Transverse colon (tissue), 4 donors: Measurements from ENCODE around the gene IL17REL. TPM values are rescaled to one million over a fixed set of nuclear protein-coding genes. Genes with fewer than 3 reads are reported as not detected.

Source experiments
- DNase-seq: peaks from one replicate; pipeline ENCODE4 v3.0.0-alpha.2; 2019
- H3K27ac ChIP-seq, 4 donors: fragments of 200-600 bp; sonication (generic); 2 replicates each; pipeline ENCODE4 v1.5.1; 2016 to 2018; ENCODE audit warnings: inconsistent platforms in 4 of 4
- H3K27me3 ChIP-seq: fragments of 200-600 bp; sonication (generic); 2 replicates; pipeline ENCODE4 v1.5.1; 2017; ENCODE audit warnings: inconsistent platforms
- H3K36me3 ChIP-seq, 4 donors: fragments of 200-600 bp; sonication (generic); 2 replicates each; pipeline ENCODE4 v1.5.1; 2017 to 2019; ENCODE audit warnings: inconsistent platforms in 4 of 4
- H3K4me1 ChIP-seq, 4 donors: fragments of 200-600 bp; sonication (generic); 2 replicates each; pipeline ENCODE4 v1.5.1; 2017 to 2020; ENCODE audit warnings: inconsistent platforms in 4 of 4
- H3K4me3 ChIP-seq, 4 donors: fragments of 200-600 bp; sonication (generic); 1 replicate in 1 of 4; 2 replicates in 3 of 4; pipeline versions ENCODE4 v1.5.1 to v1.6.1; 2017 to 2019; ENCODE audit warnings: inconsistent platforms in 4 of 4
- H3K9me3 ChIP-seq, 2 donors: fragments of 200-600 bp; sonication (generic); 2 replicates each; pipeline ENCODE4 v1.5.1; 2017 to 2019; ENCODE audit warnings: inconsistent platforms in 2 of 2
- EP300 ChIP-seq: sonication (generic); formaldehyde crosslinking; IDR thresholded peaks from one replicate; pipeline ENCODE4 v1.6.1; 2017; ENCODE audit warnings: antibody characterized with exemption, low read depth
- POLR2A ChIP-seq: fragments of 450-650 bp; IDR thresholded peaks from one replicate; pipeline ENCODE4 v1.6.1; 2016; ENCODE audit warnings: antibody characterized with exemption, mild to moderate bottlenecking, moderate library complexity
- POLR2AphosphoS5 ChIP-seq, 3 donors: sonication (generic); formaldehyde crosslinking; IDR thresholded peaks; one replicate each; pipeline ENCODE4 v1.6.1; 2016; ENCODE audit warnings: antibody characterized with exemption in 3 of 3
- WGBS, 2 donors: methylation state at CpG; one replicate each; pipeline ENCODE4 v1.1.5; 2018; ENCODE audit warnings: low coverage in 1 of 2; 5-methylcytosine and 5-hydroxymethylcytosine counted together
- in situ Hi-C, 4 donors: fragments of 200-750 bp; cut with MboI; loops; one replicate each; pipeline versions ENCODE4 v1.15.0 to v1.15.1; 2017; ENCODE audit warnings: low sequenced_read_pairs in 3 of 4, low pct_ligation_motif_present in 1 of 4, low pct_unique_long_range_greater_than_20kb in 1 of 4
- intact Hi-C: fragments of 100-400 bp; cut with DNase I; formaldehyde crosslinking; loops from one replicate; pipeline ENCODE4 v1.15.1; 2023; ENCODE audit warnings: low total_unique reads
- total RNA-seq, 4 donors: library from RNA; depleted of rRNA; stranded (reverse); fragments of >200 nt; gene quantifications; one replicate each; pipeline ENCODE4 v1.1.0, GENCODE V29; 2016
- TF ChIP-seq, protein P1 (sequence below), 5 experiments: fragments of 200-600 bp in 3 of 5; fragments of 450-650 bp in 2 of 5; sonication (generic) in 3 of 5; IDR thresholded peaks; 1 replicate in 2 of 5; 2 replicates in 3 of 5; pipeline ENCODE4 v1.5.1; 2016 to 2017; ENCODE audit warnings: antibody characterized with exemption in 5 of 5, inconsistent platforms in 3 of 5, mild to moderate bottlenecking in 2 of 5, moderate library complexity in 1 of 5

IL17REL gene
- total RNA-seq, 4 donors from 2014 or later = 0.32 to 2.2 (median 1.3) TPM

- Histone ChIP-seq H3K4me3 (no peak overlapping the region), H3K36me3 (no peaks in the 10 kb centered on the region), H3K4me1 (no peaks in the 10 kb centered on the region), H3K27me3 (peaks cover 42% of the 10 kb centered on the region), H3K27ac (no peak overlapping the region), H3K9me3 (no peaks in the 10 kb centered on the region)
- WGBS, 2 donors = 82 to 87% methylated on average over 8 to 14 of the region's 14 CpGs
- intact Hi-C loops = no loop called here
- DNase-seq = no peak
- in situ Hi-C loops = no loop called here
- no peak for TF ChIP-seq EP300
- no peak for TF ChIP-seq POLR2A
- no peak for TF ChIP-seq POLR2AphosphoS5 (IDR thresholded peaks at IDR 0.05)
- TF ChIP-seq, protein P1, sequence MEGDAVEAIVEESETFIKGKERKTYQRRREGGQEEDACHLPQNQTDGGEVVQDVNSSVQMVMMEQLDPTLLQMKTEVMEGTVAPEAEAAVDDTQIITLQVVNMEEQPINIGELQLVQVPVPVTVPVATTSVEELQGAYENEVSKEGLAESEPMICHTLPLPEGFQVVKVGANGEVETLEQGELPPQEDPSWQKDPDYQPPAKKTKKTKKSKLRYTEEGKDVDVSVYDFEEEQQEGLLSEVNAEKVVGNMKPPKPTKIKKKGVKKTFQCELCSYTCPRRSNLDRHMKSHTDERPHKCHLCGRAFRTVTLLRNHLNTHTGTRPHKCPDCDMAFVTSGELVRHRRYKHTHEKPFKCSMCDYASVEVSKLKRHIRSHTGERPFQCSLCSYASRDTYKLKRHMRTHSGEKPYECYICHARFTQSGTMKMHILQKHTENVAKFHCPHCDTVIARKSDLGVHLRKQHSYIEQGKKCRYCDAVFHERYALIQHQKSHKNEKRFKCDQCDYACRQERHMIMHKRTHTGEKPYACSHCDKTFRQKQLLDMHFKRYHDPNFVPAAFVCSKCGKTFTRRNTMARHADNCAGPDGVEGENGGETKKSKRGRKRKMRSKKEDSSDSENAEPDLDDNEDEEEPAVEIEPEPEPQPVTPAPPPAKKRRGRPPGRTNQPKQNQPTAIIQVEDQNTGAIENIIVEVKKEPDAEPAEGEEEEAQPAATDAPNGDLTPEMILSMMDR (IDR thresholded peaks at IDR 0.05) = no peak
Measured at GRCh38 chr22:50022171-50022819, 9.7 kb upstream of the IL17REL start.

DNA sequence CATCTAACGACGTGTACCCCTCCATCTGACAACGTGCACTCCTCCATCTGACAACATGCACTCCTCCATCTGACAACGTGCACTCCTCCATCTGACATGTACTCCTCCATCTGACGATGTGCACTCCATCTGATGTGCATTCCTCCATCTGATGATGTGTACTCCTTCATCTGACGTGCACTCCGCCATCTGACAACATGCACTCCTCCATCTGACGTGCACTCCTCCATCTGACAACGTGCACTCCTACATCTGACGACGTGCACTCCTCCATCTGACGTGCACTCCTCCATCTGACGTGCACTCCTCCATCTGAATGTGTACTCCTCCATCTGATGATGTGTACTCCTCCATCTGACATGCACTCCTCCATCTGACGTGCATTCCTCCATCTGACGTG is 8.0 kb upstream of the IL17REL start:
- Histone ChIP-seq H3K36me3 (no peaks in the 10 kb centered on the region), H3K4me3 (no peak overlapping the region), H3K4me1 (no peaks in the 10 kb centered on the region), H3K27me3 (peaks cover 44% of the 10 kb centered on the region), H3K9me3 (no peaks in the 10 kb centered on the region), H3K27ac (no peak overlapping the region)
- no peak for DNase-seq
- intact Hi-C loops (no loop called here), in situ Hi-C loops (no loop called here)
- 89 to 91% methylated on average over 14 to 15 of the region's 15 CpGs for WGBS, 2 donors
- TF ChIP-seq POLR2AphosphoS5 (IDR thresholded peaks at IDR 0.05) = no peak
- no peak for TF ChIP-seq EP300
- TF ChIP-seq, protein P1 (IDR thresholded peaks at IDR 0.05) = no peak
- no peak for TF ChIP-seq POLR2A

DNA sequence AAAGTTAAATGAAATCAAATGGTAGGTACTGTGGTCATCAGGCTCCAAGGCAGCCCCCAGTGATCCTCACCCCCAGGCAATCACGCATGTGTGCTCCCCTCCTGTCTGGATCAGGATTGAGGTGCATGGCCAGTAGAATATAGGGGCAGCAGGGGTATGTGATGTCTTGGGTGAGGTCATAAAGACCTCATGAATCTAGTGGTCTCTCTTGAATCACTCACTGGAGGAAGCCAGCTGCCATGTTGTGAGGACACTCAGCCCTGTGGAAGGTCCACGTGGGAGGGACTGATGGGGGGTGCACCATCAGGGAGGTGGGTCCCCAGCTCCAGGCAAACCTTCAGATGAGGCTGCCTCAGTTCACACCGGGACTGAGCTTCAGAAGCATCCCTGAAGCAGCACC is 6.8 kb upstream of the IL17REL start:
- WGBS, 2 donors = 66 to 80% methylated on average over 1 to 3 of the region's 3 CpGs
- peak; percentile 2 for DNase-seq
- Histone ChIP-seq H3K36me3 (no peaks in the 10 kb centered on the region), H3K4me1 (peaks cover 0 to 9% (median 6%) of the 10 kb centered on the region in 4 donors), H3K27me3 (peaks cover 49% of the 10 kb centered on the region), H3K27ac (no peak overlapping the region), H3K9me3 (no peaks in the 10 kb centered on the region), H3K4me3 (no peak overlapping the region)
- intact Hi-C loops = no loop called here
- TF ChIP-seq POLR2A = no peak
- TF ChIP-seq, protein P1 (IDR thresholded peaks at IDR 0.05) = no peak
- in situ Hi-C loops = no loop called here

DNA sequence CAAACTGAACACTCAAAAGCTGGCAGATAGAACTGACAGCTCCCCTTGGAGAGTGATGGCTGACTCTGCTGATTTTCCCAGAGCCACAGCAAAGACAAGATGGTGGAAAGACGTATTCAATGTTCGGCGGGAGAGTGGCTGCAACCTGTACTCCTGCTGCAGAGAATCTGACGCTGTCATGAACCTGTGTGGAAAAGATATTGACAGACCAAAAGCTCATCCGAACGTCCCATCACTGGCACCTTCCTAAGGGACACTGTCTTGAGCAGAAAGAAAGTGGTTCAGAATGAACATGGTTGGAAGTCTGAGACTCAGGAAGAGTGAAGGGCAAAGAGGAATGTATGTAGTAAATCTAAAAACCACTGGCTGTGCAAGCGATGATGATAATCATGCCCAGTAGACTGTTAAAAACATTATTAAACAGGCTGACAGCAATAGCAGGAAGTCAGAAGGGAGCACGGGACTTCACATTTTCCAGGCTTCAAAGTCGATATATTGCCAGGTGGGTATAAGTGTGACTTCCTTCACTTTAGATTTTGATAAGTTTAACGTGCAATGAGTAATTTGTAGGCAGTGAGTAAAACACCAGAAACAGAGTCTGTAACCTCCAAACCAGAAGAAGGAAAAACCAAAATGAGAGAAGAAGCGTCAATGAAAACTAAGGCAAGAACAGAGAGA is 6.2 kb upstream of the IL17REL start:
- TF ChIP-seq EP300 (no peak), POLR2AphosphoS5 (IDR thresholded peaks at IDR 0.05) (no peak), POLR2A (no peak)
- TF ChIP-seq, protein P1 (IDR thresholded peaks at IDR 0.05) = no peak
- Histone ChIP-seq H3K4me3 (no peak overlapping the region), H3K36me3 (no peaks in the 10 kb centered on the region), H3K9me3 (no peaks in the 10 kb centered on the region), H3K4me1 (peaks cover 0 to 10% (median 6%) of the 10 kb centered on the region in 4 donors), H3K27me3 (peaks cover 55% of the 10 kb centered on the region), H3K27ac (no peak overlapping the region)
- in situ Hi-C loops (no loop called here), intact Hi-C loops (no loop called here)
- 51 to 55% methylated on average over 9 to 11 of the region's 11 CpGs for WGBS, 2 donors
- DNase-seq = peak; percentile 2
